HCEC 1CT (cell line): ENCODE data around the gene TTC34.
"Not testable (repeated sequence)": the region's sequence is repeated elsewhere in the genome, so short reads cannot be mapped to it uniquely, and the experiment has no call there.

Experiments used
- DNase-seq: peaks from one replicate; pipeline ENCODE4 v3.0.0-alpha.2; 2017

Gene TTC34

DNA sequence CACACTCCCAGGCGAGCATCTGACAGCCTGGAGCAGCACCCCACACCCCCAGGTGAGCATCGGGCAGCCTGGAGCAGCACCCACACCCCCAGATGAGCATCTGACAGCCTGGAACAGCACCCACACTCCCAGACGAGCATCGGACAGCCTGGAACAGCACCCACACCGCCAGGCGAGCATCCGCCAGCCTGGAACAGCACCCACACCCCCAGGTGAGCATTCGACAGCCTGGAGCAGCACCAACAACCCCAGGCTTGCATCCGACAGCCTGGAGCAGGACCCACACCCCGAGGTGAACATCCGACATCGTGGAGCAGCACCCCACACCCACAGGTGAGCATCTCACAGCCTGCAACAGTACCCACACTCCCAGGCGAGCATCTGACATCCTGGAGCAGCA is 42.1 kb downstream of the TTC34 start:
- DNase-seq = not testable (repeated sequence)

DNA sequence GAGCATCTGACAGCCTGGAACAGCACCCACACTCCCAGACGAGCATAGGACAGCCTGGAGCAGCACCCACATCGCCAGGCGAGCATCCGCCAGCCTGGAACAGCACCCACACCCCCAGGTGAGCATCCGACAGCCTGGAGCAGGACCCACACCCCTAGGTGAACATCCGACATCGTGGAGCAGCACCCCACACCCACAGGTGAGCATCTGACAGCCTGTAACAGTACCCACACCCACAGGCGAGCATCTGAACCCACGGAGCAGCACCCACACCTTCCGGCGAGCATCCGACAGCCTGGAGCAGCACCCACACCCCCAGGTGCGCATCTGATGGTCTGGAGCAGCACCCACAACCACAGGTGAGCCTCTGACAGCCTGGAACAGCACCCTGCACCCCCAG is 44.0 kb downstream of the TTC34 start:
- not testable (repeated sequence) for DNase-seq

GRCh38 chr1:2755426-2755825 is 46.1 kb downstream of the TTC34 start:
- DNase-seq = not testable (repeated sequence)

GRCh38 chr1:2754597-2754996 is 46.9 kb downstream of the TTC34 start:
- not testable (repeated sequence) for DNase-seq

DNA sequence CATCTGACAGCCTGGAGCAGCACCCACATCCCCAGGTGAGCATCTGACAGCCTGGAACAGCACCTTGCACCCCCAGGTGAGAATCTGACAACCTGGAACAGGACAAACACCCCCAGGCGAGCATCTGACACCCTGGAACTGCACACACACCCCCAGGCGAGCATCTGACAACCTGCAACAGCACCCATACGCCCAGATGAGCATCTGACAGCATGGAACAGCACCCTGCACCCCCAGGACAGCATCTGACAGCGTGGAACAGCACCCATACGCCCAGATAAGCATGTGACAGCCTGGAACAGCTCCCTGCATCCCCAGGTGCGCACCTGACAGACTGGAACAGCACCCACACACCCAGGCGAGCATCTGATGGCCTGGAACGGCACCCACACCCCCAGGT is 49.0 kb downstream of the TTC34 start:
- DNase-seq = not testable (repeated sequence)

DNA sequence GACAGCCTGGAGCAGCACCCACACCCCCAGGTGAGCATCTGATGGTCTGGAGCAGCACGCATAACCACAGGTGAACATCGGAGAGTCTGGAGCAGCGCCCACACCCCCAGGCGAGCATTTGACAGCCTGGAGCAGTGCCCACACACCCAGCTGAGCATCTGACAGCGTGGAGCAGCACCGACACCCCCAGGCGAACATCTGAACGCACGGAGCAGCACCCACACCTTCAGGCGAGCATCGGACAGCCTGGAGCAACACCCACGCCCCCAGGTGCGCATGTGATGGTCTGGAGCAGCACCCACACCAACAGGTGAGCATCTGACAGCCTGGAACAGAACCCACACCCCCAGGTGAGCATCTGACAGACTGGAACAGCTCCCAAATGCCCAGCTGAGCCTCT is 49.6 kb downstream of the TTC34 start:
- DNase-seq = not testable (repeated sequence)

GRCh38 chr1:2750766-2751730 is 50.4 kb downstream of the TTC34 start:
- not testable (repeated sequence) for DNase-seq

DNA sequence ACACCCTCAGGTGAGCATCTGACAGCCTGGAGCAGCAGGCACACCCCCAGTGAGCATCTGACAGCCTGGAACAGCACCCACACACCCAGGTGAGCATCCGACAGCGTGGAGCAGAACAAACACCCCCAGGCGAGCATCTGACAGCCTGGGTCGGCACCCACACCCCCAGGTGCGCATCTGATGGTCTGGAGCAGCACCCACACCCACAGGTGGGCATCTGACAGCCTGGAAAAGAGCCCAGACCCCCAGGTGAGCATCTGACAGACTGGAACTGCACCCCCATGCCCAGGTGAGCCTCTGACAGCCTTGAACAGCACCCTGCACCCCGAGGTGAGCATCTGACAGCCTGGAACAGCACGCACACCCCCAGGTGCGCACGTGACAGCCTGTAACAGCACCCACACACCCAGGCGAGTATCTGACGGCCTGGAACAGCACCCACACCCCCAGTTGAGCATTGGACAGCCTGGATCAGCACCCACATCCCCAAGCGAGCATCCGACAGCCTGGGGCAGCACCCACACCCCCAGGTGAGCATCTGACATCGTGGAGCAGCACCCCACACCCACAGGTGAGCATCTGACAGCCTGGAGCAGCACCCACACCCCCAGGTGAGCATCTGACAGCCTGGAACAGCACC is 51.3 kb downstream of the TTC34 start:
- not testable (repeated sequence) for DNase-seq

GRCh38 chr1:2748626-2749025 is 52.9 kb downstream of the TTC34 start:
- DNase-seq = not testable (repeated sequence)

DNA sequence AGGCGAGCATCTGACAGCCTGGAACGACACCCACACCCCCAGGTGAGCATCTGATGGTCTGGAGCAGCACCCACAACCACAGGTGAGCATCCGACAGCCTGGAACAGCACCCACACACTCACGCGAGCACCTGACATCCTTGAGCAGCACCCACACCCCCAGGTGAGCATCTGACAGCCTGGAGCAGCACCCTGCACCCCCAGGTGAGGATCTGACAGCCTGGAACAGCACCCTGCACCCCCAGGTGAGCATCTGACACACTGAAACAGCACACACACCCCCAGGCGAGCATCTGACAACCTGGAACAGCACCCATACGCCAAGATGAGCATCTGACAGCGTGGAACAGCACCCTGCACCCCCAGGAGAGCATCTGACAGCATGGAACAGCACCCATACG is 106.7 kb downstream of the TTC34 start:
- not testable (repeated sequence) for DNase-seq

- DNase-seq = not testable (repeated sequence)
Measured at GRCh38 chr1:2690180-2690579, 111.3 kb downstream of the TTC34 start.

DNA sequence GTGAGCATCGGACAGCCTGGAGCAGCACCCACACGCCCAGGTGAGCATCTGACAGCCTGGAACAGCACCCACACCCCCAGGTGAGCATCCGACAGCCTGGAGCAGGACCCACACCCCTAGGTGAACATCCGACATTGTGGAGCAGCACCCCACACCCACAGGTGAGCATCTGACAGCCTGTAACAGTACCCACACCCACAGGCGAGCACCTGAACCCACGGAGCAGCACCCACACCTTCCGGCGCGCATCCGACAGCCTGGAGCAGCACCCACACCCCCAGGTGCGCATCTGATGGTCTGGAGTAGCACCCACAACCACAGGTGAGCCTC is 113.2 kb downstream of the TTC34 start:
- not testable (repeated sequence) for DNase-seq

GRCh38 chr1:2687638-2688335 is 113.7 kb downstream of the TTC34 start:
- not testable (repeated sequence) for DNase-seq

DNA sequence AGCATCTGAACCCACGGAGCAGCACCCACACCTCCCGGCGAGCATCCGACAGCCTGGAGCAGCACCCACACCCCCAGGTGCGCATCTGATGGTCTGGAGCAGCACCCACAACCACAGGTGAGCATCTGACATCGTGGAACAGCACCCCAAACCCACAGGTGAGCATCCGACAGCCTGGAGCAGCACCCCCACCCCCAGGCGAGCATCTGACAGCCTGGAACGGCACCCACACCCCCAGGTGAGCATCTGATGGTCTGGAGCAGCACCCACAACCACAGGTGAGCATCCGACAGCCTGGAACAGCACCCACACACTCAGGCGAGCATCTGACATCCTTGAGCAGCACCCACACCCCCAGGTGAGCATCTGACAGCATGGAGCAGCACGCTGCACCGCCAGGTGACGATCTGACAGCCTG is 114.3 kb downstream of the TTC34 start:
- DNase-seq = not testable (repeated sequence)

- not testable (repeated sequence) for DNase-seq
Measured at GRCh38 chr1:2686091-2686863, 115.2 kb downstream of the TTC34 start.

DNA sequence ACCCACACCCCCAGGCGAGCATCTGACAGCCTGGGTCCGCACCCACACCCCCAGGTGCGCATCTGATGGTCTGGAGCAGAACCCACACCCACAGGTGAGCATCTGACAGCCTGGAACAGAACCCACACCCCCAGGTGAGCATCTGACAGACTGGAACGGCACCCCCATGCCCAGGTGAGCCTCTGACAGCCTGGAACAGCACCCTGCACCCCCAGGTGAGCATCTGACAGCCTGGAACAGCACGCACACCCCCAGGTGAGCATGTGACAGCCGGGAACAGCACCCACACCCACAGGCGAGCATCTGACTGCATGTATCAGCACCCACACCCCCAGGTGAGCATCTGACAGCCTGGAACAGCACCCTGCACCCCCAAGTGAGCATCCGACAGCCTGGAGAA is 115.8 kb downstream of the TTC34 start:
- not testable (repeated sequence) for DNase-seq

DNA sequence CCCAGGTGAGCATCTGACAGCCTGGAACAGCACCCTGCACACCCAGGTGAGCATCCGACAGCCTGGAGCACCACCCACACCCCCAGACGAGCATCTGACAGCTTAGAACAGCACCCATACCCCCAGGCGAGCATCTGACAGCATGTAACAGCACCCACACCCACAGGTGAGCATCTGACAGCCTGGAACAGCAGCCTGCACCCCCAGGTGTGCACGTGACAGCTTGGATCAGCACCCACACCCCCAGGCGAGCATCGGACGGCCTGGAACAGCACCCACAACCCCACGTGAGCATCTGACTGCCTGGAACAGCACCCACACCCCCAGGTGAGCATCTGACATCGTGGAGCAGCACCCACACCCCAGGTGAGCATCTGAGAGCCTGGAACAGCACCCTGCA is 116.6 kb downstream of the TTC34 start:
- DNase-seq = not testable (repeated sequence)

DNA sequence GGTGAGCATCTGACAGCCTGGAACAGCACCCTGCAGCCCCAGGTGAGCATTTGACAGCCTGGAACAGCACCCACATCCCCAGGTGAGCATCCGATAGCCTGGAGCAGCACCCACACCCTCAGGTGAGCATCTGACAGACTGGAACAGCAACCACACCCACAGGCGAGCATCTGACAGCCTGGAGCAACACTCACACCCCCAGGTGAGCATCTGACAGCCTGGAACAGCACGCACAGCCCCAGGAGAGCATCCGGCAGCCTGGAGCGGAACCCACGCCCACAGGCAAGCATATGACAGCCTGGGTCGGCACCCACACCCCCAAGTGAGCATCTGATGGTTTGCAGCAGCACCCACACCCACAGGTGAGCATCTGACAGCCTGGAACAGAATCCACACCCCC is 117.5 kb downstream of the TTC34 start:
- DNase-seq = not testable (repeated sequence)

DNA sequence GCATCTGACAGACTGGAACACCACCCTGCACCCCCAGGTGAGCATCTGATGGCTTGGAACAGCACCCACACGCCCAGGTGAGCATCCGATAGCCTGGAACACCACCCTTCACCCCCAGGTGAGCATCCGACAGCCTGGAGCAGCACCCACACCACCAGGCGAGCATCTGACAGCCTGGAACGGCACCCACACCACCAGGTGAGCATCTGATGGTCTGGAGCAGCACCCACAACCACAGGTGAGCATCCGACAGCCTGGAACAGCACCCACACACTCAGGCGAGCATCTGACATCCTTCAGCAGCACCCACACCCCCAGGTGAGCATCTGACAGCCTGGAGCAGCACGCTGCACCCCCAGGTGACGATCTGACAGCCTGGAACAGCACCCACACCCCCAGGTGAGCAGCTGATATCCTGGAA is 118.2 kb downstream of the TTC34 start:
- DNase-seq = not testable (repeated sequence)

DNA sequence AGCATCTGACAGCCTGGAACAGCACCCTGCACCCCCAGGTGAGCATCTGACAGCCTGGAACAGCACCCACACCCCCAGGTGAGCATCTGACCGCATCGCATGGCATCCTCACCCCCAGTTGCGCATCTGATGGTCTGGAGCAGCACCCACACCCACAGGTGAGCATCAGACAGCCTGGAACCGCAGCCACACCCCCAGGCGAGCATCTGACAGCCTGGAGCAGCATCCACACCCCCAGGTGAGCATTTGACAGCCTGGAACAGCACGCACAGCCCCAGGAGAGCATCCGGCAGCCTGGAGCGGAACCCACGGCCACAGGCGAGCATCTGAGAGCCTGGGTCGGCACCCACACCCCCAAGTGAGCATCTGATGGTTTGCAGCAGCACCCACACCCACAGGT is 118.6 kb downstream of the TTC34 start:
- DNase-seq = not testable (repeated sequence)

DNA sequence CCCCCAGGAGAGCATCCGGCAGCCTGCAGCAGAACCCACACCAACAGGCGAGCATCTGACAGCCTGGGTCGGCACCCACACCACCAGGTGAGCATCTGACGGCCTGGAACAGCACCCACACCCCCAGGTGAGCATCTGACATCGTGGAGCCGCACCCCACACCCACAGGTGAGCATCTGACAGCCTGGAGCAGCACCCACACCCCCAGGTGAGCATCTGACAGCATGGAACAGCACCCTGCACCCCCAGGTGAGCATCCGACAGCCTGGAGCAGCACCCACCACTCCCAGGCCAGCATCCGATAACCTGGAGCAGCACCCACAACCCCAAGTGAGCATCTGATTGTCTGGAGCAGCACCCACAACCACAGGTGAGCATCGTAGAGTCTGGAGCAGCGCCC is 124.8 kb downstream of the TTC34 start:
- DNase-seq = not testable (repeated sequence)

- not testable (repeated sequence) for DNase-seq
Measured at GRCh38 chr1:2671656-2672055, 129.8 kb downstream of the TTC34 start.

DNA sequence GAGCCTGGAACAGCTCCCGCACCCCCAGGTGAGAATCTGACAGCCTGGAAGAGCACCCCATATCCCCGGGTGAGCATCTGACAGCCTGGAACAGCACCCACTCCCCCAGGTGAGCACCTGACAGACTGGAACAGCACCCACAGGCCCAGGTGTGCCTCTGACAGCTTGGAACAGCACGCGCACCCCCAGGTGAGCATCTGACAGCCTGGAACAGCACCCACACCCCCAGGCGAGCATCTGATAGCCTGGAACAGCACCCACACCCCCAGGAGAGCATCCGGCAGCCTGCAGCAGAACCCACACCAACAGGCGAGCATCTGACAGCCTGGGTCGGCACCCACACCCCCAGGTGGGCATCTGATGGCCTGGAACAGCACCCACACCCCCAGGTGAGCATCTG is 141.7 kb downstream of the TTC34 start:
- not testable (repeated sequence) for DNase-seq
